PC-9 (cell line): Measurements from ENCODE around the gene PDE3B. TPM values are rescaled to one million over a fixed set of nuclear protein-coding genes. Genes with fewer than 3 reads are reported as not detected.

Source experiments
- BruUV-seq: library from RNA; stranded (reverse); fragments of 400-500 nt; replicated peaks from 2 replicates; lab custom pipeline; 2021; lab: Mats Ljungman, UMichigan
- CTCF ChIA-PET: fragments of 300-600 bp; sonication (Branson Sonifier 250); formaldehyde crosslinking; loops from one replicate; lab custom pipeline; 2022; ENCODE audit warnings: antibody characterized with exemption; lab: Charles Lee
- POLR2A ChIA-PET: fragments of 300-600 bp; sonication (Branson Sonifier 250); formaldehyde crosslinking; loops from one replicate; lab custom pipeline; 2022; ENCODE audit warnings: antibody characterized with exemption; ENCODE audit not compliant: unreplicated experiment; lab: Charles Lee
- DNase-seq, 2 experiments: peaks; one replicate each; pipeline versions ENCODE4 v3.0.0 to v3.0.0-alpha.2; 2015 to 2022; ENCODE audit warnings: mixed read lengths in 1 of 2
- H2AFZ ChIP-seq: fragments of 200-600 bp; sonication (generic); 2 replicates; pipeline ENCODE4 v1.8.1; 2017; ENCODE audit warnings: antibody characterized with exemption
- H3F3A ChIP-seq: fragments of 200-600 bp; sonication (generic); 2 replicates; pipeline ENCODE4 v1.8.1; 2017; ENCODE audit warnings: antibody characterized with exemption, mild to moderate bottlenecking, low read depth; ENCODE audit not compliant: insufficient read depth
- H3K27ac ChIP-seq: fragments of 200-600 bp; sonication (generic); 2 replicates; pipeline ENCODE4 v1.6.1; 2016; ENCODE audit warnings: mixed run types
- H3K27me3 ChIP-seq: fragments of 200-600 bp; sonication (generic); 2 replicates; pipeline ENCODE4 v1.6.1; 2016; ENCODE audit warnings: low read depth, mixed run types; ENCODE audit not compliant: insufficient read depth
- H3K36me3 ChIP-seq: fragments of 200-600 bp; sonication (generic); 2 replicates; pipeline ENCODE4 v1.6.1; 2016; ENCODE audit warnings: low read depth, mixed run types
- H3K4me1 ChIP-seq: fragments of 200-600 bp; sonication (generic); replicated peaks from 2 replicates; pipeline ENCODE4 v1.6.1; 2016; ENCODE audit warnings: mixed run types; ENCODE audit not compliant: insufficient read depth
- H3K4me2 ChIP-seq: fragments of 200-600 bp; sonication (generic); 2 replicates; pipeline ENCODE4 v1.6.1; 2017; ENCODE audit warnings: mixed run types
- H3K4me3 ChIP-seq: fragments of 200-600 bp; sonication (generic); 2 replicates; pipeline ENCODE4 v1.6.1; 2016; ENCODE audit warnings: mixed run types
- H3K79me2 ChIP-seq: fragments of 200-600 bp; sonication (generic); 2 replicates; pipeline ENCODE4 v1.6.1; 2017; ENCODE audit warnings: low read depth, mixed run types
- H3K9me2 ChIP-seq: fragments of 200-600 bp; sonication (generic); 2 replicates; pipeline ENCODE4 v1.8.1; 2017; ENCODE audit warnings: mild to moderate bottlenecking; ENCODE audit not compliant: insufficient read depth
- H3K9me3 ChIP-seq: fragments of 200-600 bp; sonication (generic); 2 replicates; pipeline ENCODE4 v1.8.1; 2016; ENCODE audit warnings: low read depth; ENCODE audit not compliant: insufficient read depth
- H4K20me1 ChIP-seq: fragments of 200-600 bp; sonication (generic); 2 replicates; pipeline ENCODE4 v1.8.1; 2017; ENCODE audit not compliant: insufficient read depth
- EZH2 ChIP-seq: fragments of 200-600 bp; sonication (generic); IDR thresholded peaks from 2 replicates; pipeline ENCODE4 v1.8.0; 2017; ENCODE audit warnings: antibody characterized with exemption, low read depth
- intact Hi-C: fragments of 100-400 bp; cut with micrococcal nuclease; formaldehyde crosslinking; loops from one replicate; pipeline ENCODE4 v1.10.0; 2022; ENCODE audit not compliant: unreplicated experiment
- total RNA-seq: library from RNA; stranded (reverse); gene quantifications from 2 replicates; pipeline ENCODE4 v1.2.3, GENCODE V29; 2021
- TF ChIP-seq, protein P1 (sequence below): fragments of 200-600 bp; sonication (generic); conservative IDR thresholded peaks from 2 replicates; pipeline ENCODE4 v1.6.1; 2017; ENCODE audit warnings: mixed run types, antibody characterized with exemption, mild to moderate bottlenecking, moderate library complexity

PDE3B gene
- total RNA-seq, 1 experiment from 2014 or later: not detected

DNA sequence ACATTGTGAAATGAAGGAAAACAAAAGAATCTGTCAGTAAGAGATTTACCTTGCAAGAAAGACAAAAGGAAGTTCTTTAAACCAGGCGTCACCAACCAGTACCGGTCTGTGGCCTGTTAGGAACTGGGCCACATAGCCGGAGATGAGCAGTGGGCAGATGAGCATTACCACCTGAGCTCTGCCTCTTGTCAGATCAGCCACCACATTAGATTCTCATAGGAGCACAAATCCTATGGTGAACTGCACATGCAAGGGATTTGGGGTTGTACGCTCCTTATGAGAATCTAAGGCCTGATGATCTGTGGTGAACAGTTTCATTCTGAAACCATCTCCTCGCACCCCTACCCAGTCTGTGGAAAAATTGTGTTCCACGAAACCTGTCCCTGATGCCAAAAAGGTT, 140.2 kb downstream of the PDE3B start:
- Histone ChIP-seq H3F3A (no peaks in the 10 kb centered on the region), H3K27me3 (no peaks in the 10 kb centered on the region), H3K4me1 (no peaks in the 10 kb centered on the region), H3K4me2 (no peak overlapping the region), H4K20me1 (no peaks in the 10 kb centered on the region), H2AFZ (no peak overlapping the region), H3K4me3 (no peak overlapping the region), H3K9me3 (no peaks in the 10 kb centered on the region), H3K9me2 (no peaks in the 10 kb centered on the region), H3K27ac (no peak overlapping the region), H3K36me3 (no peaks in the 10 kb centered on the region), H3K79me2 (no peaks in the 10 kb centered on the region)
- ChIA-PET POLR2A (no interaction called here), CTCF (no interaction called here)
- intact Hi-C loops: no loop called here
- no peak for DNase-seq
- no peak for TF ChIP-seq EZH2
- TF ChIP-seq, protein P1, sequence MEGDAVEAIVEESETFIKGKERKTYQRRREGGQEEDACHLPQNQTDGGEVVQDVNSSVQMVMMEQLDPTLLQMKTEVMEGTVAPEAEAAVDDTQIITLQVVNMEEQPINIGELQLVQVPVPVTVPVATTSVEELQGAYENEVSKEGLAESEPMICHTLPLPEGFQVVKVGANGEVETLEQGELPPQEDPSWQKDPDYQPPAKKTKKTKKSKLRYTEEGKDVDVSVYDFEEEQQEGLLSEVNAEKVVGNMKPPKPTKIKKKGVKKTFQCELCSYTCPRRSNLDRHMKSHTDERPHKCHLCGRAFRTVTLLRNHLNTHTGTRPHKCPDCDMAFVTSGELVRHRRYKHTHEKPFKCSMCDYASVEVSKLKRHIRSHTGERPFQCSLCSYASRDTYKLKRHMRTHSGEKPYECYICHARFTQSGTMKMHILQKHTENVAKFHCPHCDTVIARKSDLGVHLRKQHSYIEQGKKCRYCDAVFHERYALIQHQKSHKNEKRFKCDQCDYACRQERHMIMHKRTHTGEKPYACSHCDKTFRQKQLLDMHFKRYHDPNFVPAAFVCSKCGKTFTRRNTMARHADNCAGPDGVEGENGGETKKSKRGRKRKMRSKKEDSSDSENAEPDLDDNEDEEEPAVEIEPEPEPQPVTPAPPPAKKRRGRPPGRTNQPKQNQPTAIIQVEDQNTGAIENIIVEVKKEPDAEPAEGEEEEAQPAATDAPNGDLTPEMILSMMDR: no peak
- no TSS peak for BruUV-seq

DNA sequence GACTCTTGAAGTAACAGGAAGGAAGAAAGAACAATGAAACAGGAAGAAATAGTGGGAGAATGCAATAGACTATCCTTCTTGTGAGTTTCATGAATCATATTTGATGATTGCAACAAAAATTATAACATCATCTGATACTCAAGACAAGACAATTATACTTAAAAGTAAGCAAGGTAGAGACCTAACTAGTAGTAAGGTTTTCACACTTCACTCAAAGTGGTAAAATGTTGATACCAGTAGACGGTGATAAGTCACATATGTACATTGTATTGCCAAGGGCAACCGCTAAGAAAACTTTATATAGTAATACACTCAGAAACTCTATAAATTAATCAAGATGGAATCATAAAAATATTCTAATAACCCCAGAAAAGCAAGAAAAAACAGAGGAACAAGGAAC, 140.6 kb downstream of the PDE3B start:
- ChIA-PET POLR2A (no interaction called here), CTCF (no interaction called here)
- no peak overlapping the region for H2AFZ ChIP-seq
- TF ChIP-seq, protein P1: no peak
- TF ChIP-seq EZH2: no peak
- H3K79me2 ChIP-seq: no peaks in the 10 kb centered on the region
- no peak for DNase-seq
- H3K9me3 ChIP-seq: no peaks in the 10 kb centered on the region
- BruUV-seq: no TSS peak
- no peaks in the 10 kb centered on the region for H3K27me3 ChIP-seq
- no peak overlapping the region for H3K27ac ChIP-seq
- H3F3A ChIP-seq: no peaks in the 10 kb centered on the region
- no peaks in the 10 kb centered on the region for H3K4me1 ChIP-seq
- no peak overlapping the region for H3K4me3 ChIP-seq
- intact Hi-C loops: no loop called here
- H4K20me1 ChIP-seq: no peaks in the 10 kb centered on the region
- H3K9me2 ChIP-seq: no peaks in the 10 kb centered on the region
- H3K4me2 ChIP-seq: no peak overlapping the region
- H3K36me3 ChIP-seq: no peaks in the 10 kb centered on the region

DNA sequence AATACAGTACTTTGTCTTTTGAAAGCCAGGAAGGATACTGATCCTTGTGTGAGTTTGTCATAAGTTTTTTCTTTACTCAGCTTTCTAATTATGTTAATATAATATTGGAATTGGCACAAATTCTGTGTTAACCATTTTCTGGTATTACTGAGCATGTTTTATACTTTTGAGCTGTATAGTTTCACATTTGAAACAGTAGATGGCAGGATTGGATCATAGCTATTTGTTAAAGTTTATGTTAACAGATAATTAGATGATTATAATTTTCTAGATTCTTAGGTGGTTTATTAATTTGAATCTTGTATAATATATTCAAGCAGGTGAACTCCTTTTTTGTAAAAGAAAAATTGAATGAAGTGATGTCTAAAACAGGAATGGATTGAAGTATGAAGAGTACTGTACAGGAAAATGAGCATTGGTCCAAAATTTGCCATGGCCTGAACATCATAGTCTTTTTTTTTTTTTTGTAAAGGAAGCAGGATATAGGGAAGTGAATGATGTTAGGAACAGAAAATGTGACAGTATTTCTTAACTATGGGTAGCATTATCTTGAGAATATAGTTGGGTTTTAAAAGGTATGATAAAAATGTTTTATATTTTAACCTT, 146.4 kb downstream of the PDE3B start:
- no peaks in the 10 kb centered on the region for H4K20me1 ChIP-seq
- no peak overlapping the region for H3K4me3 ChIP-seq
- CTCF ChIA-PET: interaction anchor here (0.6 to 1.1 kb wide), 2 partner anchors 118 to 283 kb away, joined by 3 to 15 read pairs; no protein-coding TSS in a partner anchor
- H3K4me1 ChIP-seq: no peaks in the 10 kb centered on the region
- POLR2A ChIA-PET: no interaction called here
- no peaks in the 10 kb centered on the region for H3K79me2 ChIP-seq
- no peaks in the 10 kb centered on the region for H3F3A ChIP-seq
- H3K27ac ChIP-seq: no peak overlapping the region
- no TSS peak for BruUV-seq
- no peaks in the 10 kb centered on the region for H3K9me3 ChIP-seq
- TF ChIP-seq, protein P1: peak; percentile 67
- no peak for TF ChIP-seq EZH2
- no peaks in the 10 kb centered on the region for H3K27me3 ChIP-seq
- H3K4me2 ChIP-seq: no peak overlapping the region
- H3K9me2 ChIP-seq: no peaks in the 10 kb centered on the region
- no peaks in the 10 kb centered on the region for H3K36me3 ChIP-seq
- no peak for DNase-seq
- H2AFZ ChIP-seq: no peak overlapping the region
- intact Hi-C loops: loop anchor here (5.0 to 10.0 kb wide), 2 partner anchors 117 to 415 kb away; no protein-coding TSS in a partner anchor
